IPS DF 6.9 (cell line): ENCODE data around the gene TMEM109.
A peak's percentile ranks its signal among the peaks of the same experiment; 100 is the strongest.

Source experiments
- DNase-seq: peaks from one replicate; pipeline ENCODE4 v3.0.0-alpha.2; 2013; ENCODE audit warnings: low read depth, low spot score
- H3K27ac ChIP-seq: one replicate; pipeline ENCODE4 v1.5.1; 2013; ENCODE audit warnings: low read length, control low read depth
- H3K27me3 ChIP-seq: 2 replicates; pipeline ENCODE4 v1.6.1; 2013; ENCODE audit warnings: mild to moderate bottlenecking, low read length; ENCODE audit not compliant: control insufficient read depth, insufficient read depth
- H3K36me3 ChIP-seq: 2 replicates; pipeline ENCODE4 v1.6.1; 2013; ENCODE audit warnings: low read length; ENCODE audit not compliant: control insufficient read depth, insufficient read depth
- H3K4me1 ChIP-seq: 2 replicates; pipeline ENCODE4 v1.6.1; 2013; ENCODE audit warnings: low read length; ENCODE audit not compliant: control insufficient read depth, insufficient read depth
- H3K4me3 ChIP-seq: 2 replicates; pipeline ENCODE4 v1.5.1; 2013; ENCODE audit warnings: mild to moderate bottlenecking, low read length
- H3K9me3 ChIP-seq: 2 replicates; pipeline ENCODE4 v1.6.1; 2013; ENCODE audit warnings: low read length, inconsistent platforms; ENCODE audit not compliant: control insufficient read depth, insufficient read depth
- WGBS: extraction: QIAGEN DNeasy Blood & Tissue Kit; methylation state at CpG from one replicate; pipeline ENCODE4 v1.1.7; 2013; ENCODE audit warnings: mixed read lengths, missing lambda C conversion rate; ENCODE audit not compliant: insufficient read length, insufficient coverage; 5-methylcytosine and 5-hydroxymethylcytosine counted together

TMEM109 gene

DNA sequence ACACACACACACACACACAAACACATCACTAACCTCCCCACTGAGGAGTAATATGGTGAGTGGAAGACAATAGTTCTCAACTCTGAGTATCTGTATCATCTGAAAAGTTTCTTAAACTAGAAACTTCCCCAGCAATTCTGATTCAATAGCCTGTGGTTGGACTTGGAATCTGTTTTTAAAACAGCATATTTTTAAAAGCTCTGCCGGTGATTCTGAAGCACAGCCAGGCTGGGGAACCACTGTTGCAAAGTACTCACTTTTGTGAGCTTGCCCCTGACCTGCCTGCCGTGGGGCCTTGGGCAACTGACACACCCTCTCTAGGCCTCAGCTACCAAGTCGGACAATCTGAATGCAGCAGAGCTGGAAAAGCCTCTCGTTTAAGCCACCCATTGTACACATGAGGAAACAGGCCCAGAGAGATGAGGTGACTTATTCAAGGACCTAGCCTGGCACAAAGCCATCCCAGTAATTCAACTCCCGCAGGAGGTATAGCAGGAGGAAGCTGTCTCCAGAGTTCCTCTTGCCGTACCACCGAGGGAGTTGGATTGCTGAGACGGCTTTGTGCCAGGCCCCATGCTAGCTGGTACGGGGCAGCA, 29.1 kb downstream of the TMEM109 start:
- no peak for DNase-seq
- Histone ChIP-seq H3K27ac (no peak overlapping the region), H3K9me3 (no peaks in the 10 kb centered on the region), H3K27me3 (no peaks in the 10 kb centered on the region), H3K36me3 (no peaks in the 10 kb centered on the region), H3K4me3 (no peak overlapping the region), H3K4me1 (no peaks in the 10 kb centered on the region)
- no CpG with 5 or more reads among the region's 9 CpGs for WGBS

DNA sequence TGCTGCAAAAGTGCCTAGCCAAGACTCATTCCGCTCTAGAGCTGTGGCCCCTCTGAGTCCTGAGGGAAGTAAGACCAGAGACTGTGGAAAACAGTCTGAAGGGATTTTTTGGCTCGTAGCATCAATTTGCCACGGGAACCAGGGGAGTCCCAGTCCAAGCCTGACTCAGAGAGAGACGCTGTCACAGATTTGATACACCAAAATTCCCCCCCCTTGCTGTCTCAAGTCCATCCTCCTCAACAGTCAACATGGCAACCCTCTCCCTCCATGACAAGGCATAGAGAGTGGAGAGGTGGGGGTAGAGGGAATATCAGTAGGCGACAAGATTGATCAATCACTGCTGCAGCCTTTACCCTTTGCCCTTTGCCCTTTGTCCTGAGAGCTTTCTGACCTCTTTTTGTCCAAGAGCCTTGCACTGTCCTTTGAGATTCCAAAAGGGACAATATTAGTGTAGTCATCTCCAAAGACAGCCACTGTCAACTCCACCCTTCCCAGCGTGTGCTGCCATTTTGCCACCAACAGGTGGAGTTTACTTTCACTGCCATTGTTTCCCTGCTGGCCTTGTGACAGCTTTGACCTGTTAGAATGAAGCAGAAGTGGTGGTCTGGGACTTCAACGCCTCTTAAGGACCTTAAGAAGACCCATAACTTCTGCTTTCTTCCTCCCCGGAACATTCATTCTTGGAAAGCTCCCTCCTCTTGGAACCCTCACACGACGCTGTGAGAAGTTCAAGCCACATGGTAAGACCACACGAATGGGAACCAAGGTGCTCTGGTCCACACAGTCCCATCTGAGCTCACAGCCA, 30.7 kb downstream of the TMEM109 start:
- WGBS, result no CpG with 5 or more reads among the region's 11 CpGs
- Histone ChIP-seq H3K9me3 (no peaks in the 10 kb centered on the region), H3K4me1 (no peaks in the 10 kb centered on the region), H3K27ac (no peak overlapping the region), H3K27me3 (no peaks in the 10 kb centered on the region), H3K36me3 (no peaks in the 10 kb centered on the region), H3K4me3 (no peak overlapping the region)
- DNase-seq, result no peak

DNA sequence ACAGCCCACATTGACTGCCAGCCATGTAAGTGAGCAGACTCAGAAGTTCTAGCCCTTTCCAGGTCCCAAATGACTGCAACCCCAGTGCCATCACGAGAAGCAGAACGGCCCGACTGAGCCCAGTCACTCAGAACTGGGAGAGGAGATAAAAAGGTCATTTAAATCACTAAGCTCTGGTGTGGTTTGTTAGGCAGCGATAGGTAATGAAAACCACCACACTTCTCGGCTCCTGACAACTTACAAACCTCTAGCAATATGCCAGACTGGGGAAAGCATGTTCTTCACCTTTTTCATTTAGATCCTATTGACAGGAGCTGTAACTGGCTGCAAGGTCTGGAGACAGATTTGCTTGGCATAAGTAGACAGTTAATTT, 31.3 kb downstream of the TMEM109 start:
- Histone ChIP-seq H3K9me3 (no peaks in the 10 kb centered on the region), H3K36me3 (no peaks in the 10 kb centered on the region), H3K27me3 (no peaks in the 10 kb centered on the region), H3K4me3 (no peak overlapping the region), H3K4me1 (no peaks in the 10 kb centered on the region), H3K27ac (no peak overlapping the region)
- WGBS, result no CpG with 5 or more reads among the region's 5 CpGs
- no peak for DNase-seq

DNA sequence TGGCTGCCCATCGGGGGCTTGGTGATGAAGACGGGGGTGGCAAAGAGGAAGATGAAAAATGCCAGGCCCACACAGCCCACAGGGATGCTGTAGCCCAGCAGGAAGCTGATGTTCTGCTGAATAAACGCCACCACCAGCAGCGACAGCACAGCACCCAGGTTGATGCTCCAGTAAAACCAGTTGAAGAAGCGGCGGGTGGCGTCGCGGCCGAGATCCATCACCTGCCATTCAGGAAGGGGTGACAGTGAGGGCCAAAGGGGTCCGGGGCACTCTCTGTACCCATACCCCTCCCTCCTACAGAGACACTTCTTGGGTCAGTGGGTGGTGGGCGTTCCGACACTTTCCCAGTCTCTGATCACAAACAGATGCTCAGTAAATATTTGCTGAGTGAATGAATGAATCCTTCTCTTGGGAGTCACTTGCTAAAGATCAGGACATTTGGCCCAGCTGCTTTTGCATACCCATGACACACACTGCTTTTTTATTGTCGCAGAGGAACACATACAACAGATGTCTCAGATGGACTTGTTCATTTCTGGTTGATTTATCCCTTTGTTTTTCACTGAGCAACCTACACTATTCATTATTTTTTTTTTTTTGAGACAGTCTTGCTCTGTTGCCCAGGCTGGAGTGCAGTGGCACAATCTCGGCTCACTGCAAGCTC, 32.8 kb downstream of the TMEM109 start:
- no peak for DNase-seq

DNA sequence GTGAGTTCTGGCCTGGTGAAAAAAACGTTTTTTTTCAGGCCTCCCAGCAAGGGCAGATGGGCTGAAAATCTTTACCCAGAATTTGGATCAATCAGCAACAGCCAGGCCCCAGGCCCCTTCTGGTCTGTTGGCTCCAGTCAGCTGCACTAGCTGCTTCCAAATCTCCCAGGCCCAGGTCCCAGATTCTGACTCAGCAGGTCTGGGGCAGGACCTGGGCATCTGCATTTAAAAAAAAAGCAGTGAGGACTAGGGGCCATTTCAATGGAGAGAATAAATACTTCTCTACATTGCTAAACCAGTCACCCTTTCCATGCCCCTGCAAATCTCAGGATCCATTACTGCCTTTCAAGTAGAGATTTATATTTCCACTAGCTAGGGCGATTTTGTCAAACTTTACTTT, 33.7 kb downstream of the TMEM109 start:
- Histone ChIP-seq H3K36me3 (no peaks in the 10 kb centered on the region), H3K4me3 (no peak overlapping the region), H3K4me1 (no peaks in the 10 kb centered on the region; the same call in 1 of the 2 replicates), H3K27ac (no peak overlapping the region), H3K27me3 (no peaks in the 10 kb centered on the region), H3K9me3 (no peaks in the 10 kb centered on the region)
- no peak for DNase-seq
- WGBS, result no CpG with 5 or more reads among the region's 2 CpGs

More for the DNA sequence above, 32.8 kb downstream of the TMEM109 start:
- Histone ChIP-seq H3K27ac (no peak overlapping the region), H3K4me1 (no peaks in the 10 kb centered on the region), H3K27me3 (no peaks in the 10 kb centered on the region), H3K36me3 (no peaks in the 10 kb centered on the region), H3K9me3 (no peaks in the 10 kb centered on the region), H3K4me3 (no peak overlapping the region)
- no CpG with 5 or more reads among the region's 15 CpGs for WGBS

DNA sequence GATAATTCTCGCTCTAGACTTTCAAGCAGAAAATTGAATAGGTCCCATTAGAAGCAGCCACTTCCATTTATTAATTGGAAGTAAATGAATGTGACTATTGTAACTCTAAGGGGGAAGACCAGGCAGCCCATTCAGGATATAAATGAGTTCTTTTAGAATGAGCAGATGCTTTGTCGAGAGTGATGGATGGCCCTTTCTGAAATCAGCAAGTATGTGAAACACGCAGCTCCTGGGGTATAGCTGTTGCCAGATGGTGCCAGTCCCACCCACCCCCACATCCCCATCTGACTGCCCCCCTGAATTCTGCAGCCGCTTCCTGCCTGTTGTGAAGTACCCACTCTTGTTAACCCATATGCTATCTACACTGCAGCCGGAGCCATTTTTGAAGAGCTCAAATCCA, 34.3 kb downstream of the TMEM109 start:
- Histone ChIP-seq H3K9me3 (no peaks in the 10 kb centered on the region), H3K27me3 (no peaks in the 10 kb centered on the region), H3K27ac (no peak overlapping the region), H3K36me3 (no peaks in the 10 kb centered on the region), H3K4me3 (no peak overlapping the region), H3K4me1 (no peaks in the 10 kb centered on the region; the same call in 1 of the 2 replicates)
- no CpG with 5 or more reads among the region's 5 CpGs for WGBS
- no peak for DNase-seq

DNA sequence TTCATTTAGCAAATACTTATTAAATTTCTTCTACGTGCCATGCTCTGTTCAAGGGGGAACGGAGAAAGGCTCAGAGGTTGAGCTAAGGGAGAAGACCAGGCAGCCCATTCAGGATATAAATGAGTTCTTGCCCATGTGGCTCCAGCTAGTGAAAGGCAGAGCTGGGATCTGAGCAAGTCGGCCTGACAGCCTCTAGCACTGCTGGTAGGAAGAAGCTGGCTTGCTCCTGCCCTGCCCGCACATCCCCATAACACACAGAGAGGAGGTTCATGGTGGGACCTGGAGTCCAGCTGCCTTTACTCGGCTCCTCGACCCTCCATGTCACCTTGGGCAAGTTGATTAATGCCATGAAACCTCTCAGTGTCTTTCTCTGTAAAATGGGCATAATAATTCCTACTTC, 36.1 kb downstream of the TMEM109 start:
- H3K27ac ChIP-seq, result no peak overlapping the region
- H3K4me3 ChIP-seq, result no peak overlapping the region
- no peaks in the 10 kb centered on the region for H3K9me3 ChIP-seq
- no peaks in the 10 kb centered on the region for H3K36me3 ChIP-seq
- H3K4me1 ChIP-seq, result no peaks in the 10 kb centered on the region; the same call in 1 of the 2 replicates
- no peak for DNase-seq
- H3K27me3 ChIP-seq, result no peaks in the 10 kb centered on the region
- WGBS, result no CpG with 5 or more reads among the region's 6 CpGs

DNA sequence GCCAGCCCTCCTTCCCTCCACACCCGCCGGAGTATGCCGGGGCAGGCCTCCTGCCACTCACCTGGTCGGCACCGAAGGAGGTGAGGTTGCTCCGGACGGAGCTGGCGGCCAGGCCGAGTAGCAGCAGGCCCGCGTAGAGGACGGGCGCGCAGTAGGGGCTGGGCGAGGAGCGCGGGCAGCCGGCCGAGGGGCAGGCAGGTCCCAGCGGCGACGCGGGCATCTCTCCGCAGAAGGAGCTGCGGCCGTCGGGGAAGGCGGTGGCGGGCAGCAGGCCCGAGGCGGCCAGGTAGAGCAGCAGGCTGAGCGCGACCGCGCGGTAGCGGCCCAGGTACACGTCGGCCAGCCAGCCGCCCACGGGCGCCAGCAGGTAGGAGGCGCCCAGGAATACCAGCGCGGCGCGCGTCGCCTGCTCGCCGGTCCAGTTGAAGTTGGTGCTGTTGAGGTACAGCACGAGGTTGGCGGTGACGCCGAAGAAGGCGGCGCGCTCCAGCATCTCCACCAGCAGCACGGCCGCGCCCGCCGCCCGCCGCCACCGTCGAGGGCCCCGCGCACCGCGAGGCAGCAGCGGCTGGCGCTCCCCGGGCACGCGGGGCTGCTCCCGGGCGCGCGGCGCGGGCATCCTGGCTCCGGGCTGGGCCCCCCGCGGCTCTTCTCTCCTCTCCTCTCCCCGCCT, 37.1 kb downstream of the TMEM109 start:
- H3K4me1 ChIP-seq, result no peaks in the 10 kb centered on the region; the same call in 1 of the 2 replicates
- no CpG with 5 or more reads among the region's 86 CpGs for WGBS
- no peaks in the 10 kb centered on the region for H3K9me3 ChIP-seq
- no peaks in the 10 kb centered on the region for H3K36me3 ChIP-seq
- H3K4me3 ChIP-seq, result peak overlapping the region; percentile 59; the same call in 1 of the 2 replicates
- no peaks in the 10 kb centered on the region for H3K27me3 ChIP-seq
- DNase-seq, result no peak
- H3K27ac ChIP-seq, result no peak overlapping the region

DNA sequence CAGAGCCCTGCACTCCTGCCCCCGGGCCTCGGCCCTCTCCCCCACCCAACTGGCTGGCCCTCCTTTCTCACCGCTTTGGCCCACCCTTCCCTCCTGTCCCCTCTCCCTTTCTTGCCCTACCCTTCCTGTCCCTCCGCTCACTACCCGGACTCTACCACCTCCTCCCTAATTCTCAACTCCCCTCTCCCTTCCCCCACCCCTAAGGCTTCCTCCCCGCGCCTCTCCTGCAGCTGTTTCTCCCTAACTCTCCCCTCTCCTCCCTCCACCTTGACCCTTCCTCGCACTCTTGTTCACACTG, 37.6 kb downstream of the TMEM109 start:
- no peaks in the 10 kb centered on the region for H3K9me3 ChIP-seq
- H3K27me3 ChIP-seq, result no peaks in the 10 kb centered on the region
- H3K27ac ChIP-seq, result no peak overlapping the region
- H3K4me3 ChIP-seq, result peak overlapping the region; percentile 59; the same call in 1 of the 2 replicates
- no peak for DNase-seq
- H3K4me1 ChIP-seq, result no peaks in the 10 kb centered on the region; the same call in 1 of the 2 replicates
- no peaks in the 10 kb centered on the region for H3K36me3 ChIP-seq
- no CpG with 5 or more reads among the region's 8 CpGs for WGBS
